HepG2 (cell line): ENCODE data around the gene MAPK14. TPM values are rescaled to one million over a fixed set of nuclear protein-coding genes. Genes with fewer than 3 reads are reported as not detected.

Source experiments
- CEBPB ChIP-seq: IDR thresholded peaks from 2 replicates; pipeline ENCODE4 v1.6.1; 2011; ENCODE audit warnings: low read depth, low read length, improper control_type of control experiment, borderline replicate concordance
- ELF3 ChIP-seq: IDR thresholded peaks from 2 replicates; pipeline ENCODE4 v1.6.1; 2016; ENCODE audit warnings: missing genetic modification reagents, missing compliant biosample characterization
- MAFF ChIP-seq: IDR thresholded peaks from 2 replicates; pipeline ENCODE4 v1.6.1; 2011; ENCODE audit warnings: low read depth, low read length, improper control_type of control experiment
- MAFK ChIP-seq, 2 experiments: IDR thresholded peaks in 1 of 2; conservative IDR thresholded peaks in 1 of 2; 2 replicates each; pipeline ENCODE4 v1.6.1; 2011; ENCODE audit warnings: improper control_type of control experiment in 2 of 2, low read length in 2 of 2
- MIXL1 ChIP-seq: IDR thresholded peaks from 2 replicates; pipeline ENCODE4 v1.6.1; 2016
- SMYD3 ChIP-seq: sonication (generic); formaldehyde crosslinking; IDR thresholded peaks from 2 replicates; pipeline ENCODE4 v1.8.1; 2023; ENCODE audit warnings: mild to moderate bottlenecking, missing genetic modification reagents
- YEATS2 ChIP-seq: sonication (generic); formaldehyde crosslinking; IDR thresholded peaks from 2 replicates; pipeline ENCODE4 v1.4.0; 2020; ENCODE audit warnings: missing genetic modification reagents, borderline replicate concordance
- ZMYM2 ChIP-seq: sonication (generic); formaldehyde crosslinking; IDR thresholded peaks from 2 replicates; pipeline ENCODE4 v1.8.0; 2022; ENCODE audit warnings: mild to moderate bottlenecking, missing genetic modification reagents
- ZNF329 ChIP-seq: sonication (generic); formaldehyde crosslinking; IDR thresholded peaks from 2 replicates; pipeline ENCODE4 v1.9.0; 2021; ENCODE audit warnings: low read depth, mild to moderate bottlenecking, missing genetic modification reagents
- ZNF468 ChIP-seq: sonication (generic); formaldehyde crosslinking; IDR thresholded peaks from 2 replicates; pipeline ENCODE4 v1.8.0; 2022; ENCODE audit warnings: mild to moderate bottlenecking, moderate library complexity, missing genetic modification reagents
- ZNF615 ChIP-seq: sonication (generic); formaldehyde crosslinking; IDR thresholded peaks from 2 replicates; pipeline ENCODE4 v1.5.0; 2020; ENCODE audit warnings: mild to moderate bottlenecking, missing genetic modification reagents, borderline replicate concordance
- ZNF703 ChIP-seq: sonication (generic); formaldehyde crosslinking; IDR thresholded peaks from 2 replicates; pipeline ENCODE4 v1.5.1; 2020; ENCODE audit warnings: missing genetic modification reagents, mild to moderate bottlenecking, moderate library complexity, borderline replicate concordance
- polyA plus RNA-seq, 8 experiments: library from polyadenylated mRNA; depleted of rRNA in 3 of 8; stranded (reverse) in 7 of 8; unstranded in 1 of 8; fragments of >200 nt; fragmentation: Illumina TruSeq in 4 of 8; extraction: Trizol in 4 of 8; gene quantifications; 2 replicates each; pipeline versions ENCODE4 v1.2.1 to v1.2.3, GENCODE V29; 2011 to 2016; ENCODE audit warnings: low read depth in 4 of 8, missing spikeins in 1 of 8, mixed read lengths in 1 of 8; ENCODE audit not compliant: insufficient read depth in 1 of 8
- total RNA-seq, 5 experiments: library from RNA; depleted of rRNA; stranded (reverse); fragments of >200 nt; fragmentation: Illumina TruSeq; extraction: Trizol; gene quantifications; 2 replicates each; pipeline ENCODE4 v1.2.3, GENCODE V29; 2016; ENCODE audit warnings: low read depth in 1 of 5
- TF ChIP-seq, protein P1 (sequence below): sonication (generic); formaldehyde crosslinking; IDR thresholded peaks from 2 replicates; pipeline ENCODE4 v1.9.0; 2021; ENCODE audit warnings: missing genetic modification reagents, borderline replicate concordance
- TF ChIP-seq, protein P2 (sequence below): IDR thresholded peaks from 2 replicates; pipeline ENCODE4 v1.6.1; 2016; ENCODE audit warnings: missing biosample characterization, missing genetic modification reagents, low read depth
- TF ChIP-seq, protein P3 (sequence below): IDR thresholded peaks from 2 replicates; pipeline ENCODE4 v1.6.1; 2016; ENCODE audit warnings: missing genetic modification reagents, missing compliant biosample characterization
- TF ChIP-seq, protein P4 (sequence below): sonication (generic); formaldehyde crosslinking; IDR thresholded peaks from 2 replicates; pipeline ENCODE4 v1.8.0; 2023; ENCODE audit warnings: mild to moderate bottlenecking, missing genetic modification reagents
- TF ChIP-seq, protein P5 (sequence below): sonication (generic); formaldehyde crosslinking; conservative IDR thresholded peaks from 2 replicates; pipeline ENCODE4 v1.8.0; 2022; ENCODE audit warnings: missing genetic modification reagents
- TF ChIP-seq, protein P6 (sequence below): sonication (generic); formaldehyde crosslinking; IDR thresholded peaks from 2 replicates; pipeline ENCODE4 v1.4.0; 2020; ENCODE audit warnings: missing genetic modification reagents
- TF ChIP-seq, protein P7 (sequence below): sonication (generic); formaldehyde crosslinking; IDR thresholded peaks from 2 replicates; pipeline ENCODE4 v1.9.0; 2021; ENCODE audit warnings: missing genetic modification reagents, mild to moderate bottlenecking, borderline replicate concordance

The MAPK14 gene
- total and polyA plus RNA-seq, 2 of the 13 experiments (the other 11 are each of a cell fraction or from before 2014, with no cell fraction given) = 66.3 to 67.3 TPM

DNA sequence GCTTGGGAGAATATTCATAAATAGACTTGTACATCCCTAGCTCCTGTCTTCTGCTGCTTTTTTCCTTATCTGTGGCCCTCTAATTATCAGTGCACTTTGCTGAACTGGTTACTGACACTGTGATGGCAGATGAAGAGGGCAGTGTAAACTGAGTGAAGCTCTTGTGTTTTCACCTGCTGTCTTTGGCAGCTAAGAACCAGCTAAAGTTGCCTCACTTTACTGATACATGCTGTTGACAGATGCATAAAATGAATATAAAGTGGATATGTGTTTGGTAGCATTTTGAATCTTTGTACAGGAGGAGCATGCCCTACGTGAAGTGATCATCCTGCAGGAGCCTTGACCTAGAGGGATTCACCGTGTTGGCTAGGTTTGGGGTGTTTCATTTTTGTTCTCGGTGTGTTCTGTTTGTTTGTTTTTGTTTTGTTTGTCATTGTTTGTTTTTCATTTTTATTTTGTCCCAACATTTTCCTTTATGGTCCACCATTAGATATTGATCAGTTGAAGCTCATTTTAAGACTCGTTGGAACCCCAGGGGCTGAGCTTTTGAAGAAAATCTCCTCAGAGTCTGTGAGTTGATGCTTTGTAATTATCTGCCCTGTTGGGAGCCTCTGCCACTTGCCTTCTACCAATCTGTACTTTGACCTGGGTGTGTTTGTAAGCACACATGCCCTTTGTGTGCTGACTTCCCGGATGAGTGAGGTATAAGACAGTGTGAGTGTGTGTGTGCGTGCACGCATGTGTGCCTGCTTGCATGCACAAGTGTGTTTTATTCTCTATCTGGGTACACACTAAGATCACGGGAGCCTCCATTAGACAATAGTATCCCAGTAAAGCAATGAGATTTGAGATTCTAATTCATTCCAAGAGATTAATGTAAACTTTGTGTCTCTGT is 68.1 kb downstream of the MAPK14 start (continued):
- TF ChIP-seq ZNF615 (CRISPR knock-in tag) (peak; percentile 90; the same call in 1 of the 2 replicates), MIXL1 (CRISPR knock-in tag) (peak; percentile 99), ZNF468 (no peak), MAFK (conservative IDR thresholded peaks at IDR 0.05 in 1 of 2, IDR thresholded peaks at IDR 0.05 in 1 of 2; ENCODE audit: low read length in 2 of 2) (no peak), ZNF703 (CRISPR knock-in tag) (no peak), ELF3 (CRISPR knock-in tag) (peak; percentile 99), ZNF329 (CRISPR knock-in tag) (no peak), CEBPB (no peak), SMYD3 (CRISPR knock-in tag) (0 out of 2 replicates have a peak, but pooled peaks have one; percentile 83), YEATS2 (CRISPR knock-in tag) (peak; percentile 87), ZMYM2 (peak; percentile 69; the same call in 1 of the 2 replicates), MAFF (peak; percentile 31; the same call in 1 of the 2 replicates)
- TF ChIP-seq, protein P1, sequence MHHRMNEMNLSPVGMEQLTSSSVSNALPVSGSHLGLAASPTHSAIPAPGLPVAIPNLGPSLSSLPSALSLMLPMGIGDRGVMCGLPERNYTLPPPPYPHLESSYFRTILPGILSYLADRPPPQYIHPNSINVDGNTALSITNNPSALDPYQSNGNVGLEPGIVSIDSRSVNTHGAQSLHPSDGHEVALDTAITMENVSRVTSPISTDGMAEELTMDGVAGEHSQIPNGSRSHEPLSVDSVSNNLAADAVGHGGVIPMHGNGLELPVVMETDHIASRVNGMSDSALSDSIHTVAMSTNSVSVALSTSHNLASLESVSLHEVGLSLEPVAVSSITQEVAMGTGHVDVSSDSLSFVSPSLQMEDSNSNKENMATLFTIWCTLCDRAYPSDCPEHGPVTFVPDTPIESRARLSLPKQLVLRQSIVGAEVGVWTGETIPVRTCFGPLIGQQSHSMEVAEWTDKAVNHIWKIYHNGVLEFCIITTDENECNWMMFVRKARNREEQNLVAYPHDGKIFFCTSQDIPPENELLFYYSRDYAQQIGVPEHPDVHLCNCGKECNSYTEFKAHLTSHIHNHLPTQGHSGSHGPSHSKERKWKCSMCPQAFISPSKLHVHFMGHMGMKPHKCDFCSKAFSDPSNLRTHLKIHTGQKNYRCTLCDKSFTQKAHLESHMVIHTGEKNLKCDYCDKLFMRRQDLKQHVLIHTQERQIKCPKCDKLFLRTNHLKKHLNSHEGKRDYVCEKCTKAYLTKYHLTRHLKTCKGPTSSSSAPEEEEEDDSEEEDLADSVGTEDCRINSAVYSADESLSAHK = no peak
- TF ChIP-seq, protein P2, sequence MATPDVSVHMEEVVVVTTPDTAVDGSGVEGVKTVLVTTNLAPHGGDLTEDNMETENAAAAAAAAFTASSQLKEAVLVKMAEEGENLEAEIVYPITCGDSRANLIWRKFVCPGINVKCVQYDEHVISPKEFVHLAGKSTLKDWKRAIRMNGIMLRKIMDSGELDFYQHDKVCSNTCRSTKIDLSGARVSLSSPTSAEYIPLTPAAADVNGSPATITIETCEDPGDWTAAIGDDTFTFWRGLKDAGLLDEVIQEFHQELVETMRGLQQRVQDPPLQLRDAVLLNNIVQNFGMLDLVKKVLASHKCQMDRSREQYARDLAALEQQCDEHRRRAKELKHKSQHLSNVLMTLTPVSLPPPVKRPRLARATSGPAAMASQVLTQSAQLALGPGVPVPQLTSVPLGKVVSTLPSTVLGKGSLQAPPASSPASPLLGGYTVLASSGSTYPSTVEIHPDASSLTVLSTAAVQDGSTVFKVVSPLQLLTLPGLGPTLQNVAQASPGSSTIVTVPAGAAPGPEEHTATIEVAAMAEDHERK (CRISPR knock-in tag) = no peak
- TF ChIP-seq, protein P3, sequence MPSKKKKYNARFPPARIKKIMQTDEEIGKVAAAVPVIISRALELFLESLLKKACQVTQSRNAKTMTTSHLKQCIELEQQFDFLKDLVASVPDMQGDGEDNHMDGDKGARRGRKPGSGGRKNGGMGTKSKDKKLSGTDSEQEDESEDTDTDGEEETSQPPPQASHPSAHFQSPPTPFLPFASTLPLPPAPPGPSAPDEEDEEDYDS (CRISPR knock-in tag) = peak; percentile 79
- TF ChIP-seq, protein P4, sequence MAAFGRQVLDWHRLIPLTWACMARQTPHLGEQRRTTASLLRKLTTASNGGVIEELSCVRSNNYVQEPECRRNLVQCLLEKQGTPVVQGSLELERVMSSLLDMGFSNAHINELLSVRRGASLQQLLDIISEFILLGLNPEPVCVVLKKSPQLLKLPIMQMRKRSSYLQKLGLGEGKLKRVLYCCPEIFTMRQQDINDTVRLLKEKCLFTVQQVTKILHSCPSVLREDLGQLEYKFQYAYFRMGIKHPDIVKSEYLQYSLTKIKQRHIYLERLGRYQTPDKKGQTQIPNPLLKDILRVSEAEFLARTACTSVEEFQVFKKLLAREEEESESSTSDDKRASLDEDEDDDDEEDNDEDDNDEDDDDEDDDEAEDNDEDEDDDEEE (CRISPR knock-in tag) = no peak
- TF ChIP-seq, protein P5, sequence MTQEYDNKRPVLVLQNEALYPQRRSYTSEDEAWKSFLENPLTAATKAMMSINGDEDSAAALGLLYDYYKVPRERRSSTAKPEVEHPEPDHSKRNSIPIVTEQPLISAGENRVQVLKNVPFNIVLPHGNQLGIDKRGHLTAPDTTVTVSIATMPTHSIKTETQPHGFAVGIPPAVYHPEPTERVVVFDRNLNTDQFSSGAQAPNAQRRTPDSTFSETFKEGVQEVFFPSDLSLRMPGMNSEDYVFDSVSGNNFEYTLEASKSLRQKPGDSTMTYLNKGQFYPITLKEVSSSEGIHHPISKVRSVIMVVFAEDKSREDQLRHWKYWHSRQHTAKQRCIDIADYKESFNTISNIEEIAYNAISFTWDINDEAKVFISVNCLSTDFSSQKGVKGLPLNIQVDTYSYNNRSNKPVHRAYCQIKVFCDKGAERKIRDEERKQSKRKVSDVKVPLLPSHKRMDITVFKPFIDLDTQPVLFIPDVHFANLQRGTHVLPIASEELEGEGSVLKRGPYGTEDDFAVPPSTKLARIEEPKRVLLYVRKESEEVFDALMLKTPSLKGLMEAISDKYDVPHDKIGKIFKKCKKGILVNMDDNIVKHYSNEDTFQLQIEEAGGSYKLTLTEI = no peak
- TF ChIP-seq, protein P6, sequence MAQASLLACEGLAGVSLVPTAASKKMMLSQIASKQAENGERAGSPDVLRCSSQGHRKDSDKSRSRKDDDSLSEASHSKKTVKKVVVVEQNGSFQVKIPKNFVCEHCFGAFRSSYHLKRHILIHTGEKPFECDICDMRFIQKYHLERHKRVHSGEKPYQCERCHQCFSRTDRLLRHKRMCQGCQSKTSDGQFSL = no peak
- TF ChIP-seq, protein P7, sequence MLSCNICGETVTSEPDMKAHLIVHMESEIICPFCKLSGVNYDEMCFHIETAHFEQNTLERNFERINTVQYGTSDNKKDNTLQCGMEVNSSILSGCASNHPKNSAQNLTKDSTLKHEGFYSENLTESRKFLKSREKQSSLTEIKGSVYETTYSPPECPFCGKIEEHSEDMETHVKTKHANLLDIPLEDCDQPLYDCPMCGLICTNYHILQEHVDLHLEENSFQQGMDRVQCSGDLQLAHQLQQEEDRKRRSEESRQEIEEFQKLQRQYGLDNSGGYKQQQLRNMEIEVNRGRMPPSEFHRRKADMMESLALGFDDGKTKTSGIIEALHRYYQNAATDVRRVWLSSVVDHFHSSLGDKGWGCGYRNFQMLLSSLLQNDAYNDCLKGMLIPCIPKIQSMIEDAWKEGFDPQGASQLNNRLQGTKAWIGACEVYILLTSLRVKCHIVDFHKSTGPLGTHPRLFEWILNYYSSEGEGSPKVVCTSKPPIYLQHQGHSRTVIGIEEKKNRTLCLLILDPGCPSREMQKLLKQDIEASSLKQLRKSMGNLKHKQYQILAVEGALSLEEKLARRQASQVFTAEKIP = no peak
